Measurements from ENCODE around the gene PAQR9.

Gene PAQR9

GRCh38 chr3:142973217-142974009, 9.9 kb upstream of the PAQR9 start:
- in situ Hi-C loops (cut with HindIII; ENCODE audit: low sequenced_read_pairs), result no loop called here
- no peak for TF ChIP-seq CTCF (IDR thresholded peaks at IDR 0.05; ENCODE audit: low read depth, low read length)
- DNase-seq (ENCODE audit: low read depth, low spot score), result no peak
- H3K4me3 ChIP-seq (ENCODE audit: low read depth, low read length), result no peak overlapping the region

DNA sequence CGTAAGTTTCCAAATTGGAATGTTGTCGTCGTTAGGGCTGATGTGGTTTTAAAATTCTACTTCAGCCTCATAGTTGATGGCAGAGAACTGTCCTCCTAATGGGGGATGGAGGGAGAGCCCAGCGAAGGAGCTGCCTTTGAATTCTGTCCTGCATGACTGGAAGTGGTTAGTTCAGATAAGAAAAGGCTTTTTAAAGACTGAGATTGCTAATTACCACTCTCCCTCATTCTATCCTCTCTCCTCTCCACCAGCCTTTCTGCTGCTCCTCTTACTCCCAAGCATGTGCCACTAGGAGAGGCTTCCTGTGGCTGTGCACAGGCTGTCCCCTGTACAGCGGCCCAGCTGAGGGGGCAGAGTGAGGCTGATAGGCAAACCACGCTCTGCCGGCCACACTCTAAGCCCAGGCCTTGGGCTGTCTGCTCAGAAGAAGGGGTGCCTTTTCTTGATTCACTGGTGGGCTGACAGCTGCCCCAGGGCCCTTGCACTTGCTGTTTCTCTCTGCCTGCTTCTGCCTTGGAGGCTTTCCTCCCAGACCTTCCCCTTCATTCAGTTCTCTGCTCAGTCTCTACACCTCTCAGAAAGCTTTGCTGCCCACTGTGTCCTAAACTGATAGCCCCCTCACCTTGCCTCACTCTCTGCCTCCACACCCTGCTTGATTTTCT, 8.7 kb upstream of the PAQR9 start:
- TF ChIP-seq CTCF (IDR thresholded peaks at IDR 0.05; ENCODE audit: low read depth, low read length), result no peak
- DNase-seq (ENCODE audit: low read depth, low spot score), result no peak
- in situ Hi-C loops (cut with HindIII; ENCODE audit: low sequenced_read_pairs), result no loop called here
- no peak overlapping the region for H3K4me3 ChIP-seq (ENCODE audit: low read depth, low read length)

GRCh38 chr3:142971431-142971830, 8.0 kb upstream of the PAQR9 start:
- no peak for TF ChIP-seq CTCF (IDR thresholded peaks at IDR 0.05; ENCODE audit: low read depth, low read length)
- no peak overlapping the region for H3K4me3 ChIP-seq (ENCODE audit: low read depth, low read length)
- in situ Hi-C loops (cut with HindIII; ENCODE audit: low sequenced_read_pairs), result no loop called here
- no peak for DNase-seq (ENCODE audit: low read depth, low spot score)

DNA sequence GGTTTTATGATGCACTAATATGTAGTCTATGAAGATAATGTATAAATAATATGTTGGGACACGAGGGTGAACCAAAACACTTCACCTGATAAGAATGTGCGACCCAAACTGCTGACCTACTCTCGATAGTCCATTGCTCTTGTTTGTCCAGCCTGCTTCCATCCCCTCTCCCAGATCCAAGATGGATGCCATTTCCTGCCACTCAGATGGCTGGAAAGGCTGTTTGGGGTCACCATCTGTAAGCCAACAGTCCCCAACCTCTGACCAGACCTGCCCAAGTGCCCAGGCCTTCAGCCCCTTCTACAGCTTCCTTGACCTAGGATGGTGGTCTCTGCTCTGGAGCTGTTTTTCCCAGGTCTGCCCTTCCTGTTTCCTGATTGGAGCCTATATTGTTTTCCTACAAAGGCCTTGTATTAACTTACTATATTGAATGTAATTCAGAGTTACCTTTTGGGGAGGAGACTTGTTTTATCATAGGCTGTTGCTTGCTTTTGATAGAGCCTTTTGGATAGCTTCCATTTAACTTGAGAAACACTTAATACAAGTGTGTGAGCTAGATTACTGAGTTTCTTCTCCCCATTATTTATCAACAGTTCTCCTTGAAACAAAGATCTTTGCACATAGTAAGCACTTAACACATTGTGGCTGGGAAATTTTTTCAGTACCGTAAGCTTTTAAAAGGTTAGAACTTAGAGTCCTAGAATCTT, 5.0 kb upstream of the PAQR9 start:
- DNase-seq (ENCODE audit: low read depth, low spot score), result no peak

DNA sequence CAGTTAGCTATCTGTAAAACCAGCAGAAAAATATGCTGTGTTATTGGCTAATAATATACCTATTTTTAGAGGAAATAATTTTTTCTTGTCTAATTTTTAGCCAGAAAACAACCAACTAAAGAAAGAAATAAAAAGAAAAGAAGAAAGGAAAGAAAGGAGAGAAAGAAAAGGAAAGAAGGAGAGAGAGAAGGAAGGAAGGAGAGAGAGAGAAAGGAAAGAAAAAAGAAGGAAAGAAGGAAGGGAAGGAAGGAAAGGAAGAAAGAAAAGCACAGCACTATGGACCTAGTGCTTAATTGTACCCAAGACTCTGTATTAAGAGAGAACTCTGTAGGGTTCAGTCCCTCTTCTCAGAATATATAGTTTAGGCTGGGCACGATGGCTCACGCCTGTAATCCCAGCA, 3.3 kb upstream of the PAQR9 start:
- H3K4me3 ChIP-seq (ENCODE audit: low read depth, low read length), result no peak overlapping the region
- no peak for DNase-seq (ENCODE audit: low read depth, low spot score)
- TF ChIP-seq CTCF (IDR thresholded peaks at IDR 0.05; ENCODE audit: low read depth, low read length), result no peak
- in situ Hi-C loops (cut with HindIII; ENCODE audit: low sequenced_read_pairs), result no loop called here

More for the DNA sequence above, 5.0 kb upstream of the PAQR9 start:
- no peak overlapping the region for H3K4me3 ChIP-seq (ENCODE audit: low read depth, low read length)
- in situ Hi-C loops (cut with HindIII; ENCODE audit: low sequenced_read_pairs), result no loop called here
- no peak for TF ChIP-seq CTCF (IDR thresholded peaks at IDR 0.05; ENCODE audit: low read depth, low read length)

DNA sequence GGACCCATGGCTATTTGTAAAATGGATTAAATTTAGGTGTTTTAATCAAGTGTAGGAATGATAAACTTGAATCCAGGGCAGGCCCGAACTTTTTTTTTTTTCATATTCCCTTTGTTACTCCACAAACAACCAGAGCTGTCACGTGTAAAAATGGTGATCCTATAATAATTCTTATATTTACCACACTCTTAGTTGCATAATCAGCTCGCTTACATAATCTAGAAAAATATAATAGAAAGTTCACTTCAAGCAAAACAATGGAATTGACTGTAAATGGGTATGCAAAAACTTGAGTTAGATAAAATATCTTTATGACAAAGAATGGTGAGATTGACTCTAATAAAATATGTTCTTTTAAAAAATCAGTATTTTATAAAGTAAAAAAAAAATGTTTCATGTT, 2.1 kb upstream of the PAQR9 start:
- in situ Hi-C loops (cut with HindIII; ENCODE audit: low sequenced_read_pairs), result no loop called here
- TF ChIP-seq CTCF (IDR thresholded peaks at IDR 0.05; ENCODE audit: low read depth, low read length), result no peak

More for the DNA sequence above, 2.1 kb upstream of the PAQR9 start:
- no peak for DNase-seq (ENCODE audit: low read depth, low spot score)
- H3K4me3 ChIP-seq (ENCODE audit: low read depth, low read length), result no peak overlapping the region

All from astrocyte of the spinal cord (primary cell).